MCF 10A (cell line): ENCODE results near the gene OPCML. TPM values are rescaled to one million over a fixed set of nuclear protein-coding genes. Genes with fewer than 3 reads are reported as not detected.

ENCODE experiments used
- BruUV-seq: library from RNA; stranded (reverse); fragments of 400-500 nt; replicated peaks from 2 replicates; lab custom pipeline; 2021; lab: Mats Ljungman, UMichigan
- CTCF ChIA-PET: fragments of 300-600 bp; sonication (Branson Sonifier 250); formaldehyde crosslinking; extraction: SDS; loops from one replicate; lab custom pipeline; 2021; ENCODE audit warnings: antibody characterized with exemption, inconsistent platforms; lab: Yijun Ruan, JAX
- POLR2A ChIA-PET: fragments of 300-600, 350-650 bp; sonication (Branson Sonifier 250); formaldehyde crosslinking; extraction: SDS; loops from one replicate; lab custom pipeline; 2020; ENCODE audit warnings: antibody characterized with exemption, inconsistent platforms; lab: Yijun Ruan, JAX
- DNase-seq: peaks from one replicate; pipeline ENCODE4 v3.0.0-alpha.2; 2018; ENCODE audit not compliant: unreplicated experiment
- H3K27ac Mint-ChIP-seq: one replicate; pipeline ENCODE4 v1.8.0; 2022; ENCODE audit warnings: mild to moderate bottlenecking, low read depth, mixed read lengths; ENCODE audit not compliant: unreplicated experiment
- H3K27me3 Mint-ChIP-seq: one replicate; pipeline ENCODE4 v1.8.0; 2022; ENCODE audit warnings: mixed read lengths; ENCODE audit not compliant: insufficient read depth, unreplicated experiment
- H3K36me3 Mint-ChIP-seq: one replicate; pipeline ENCODE4 v1.8.0; 2022; ENCODE audit warnings: mild to moderate bottlenecking, moderate library complexity, mixed read lengths; ENCODE audit not compliant: insufficient read depth, unreplicated experiment
- H3K4me1 Mint-ChIP-seq: one replicate; pipeline ENCODE4 v1.8.0; 2022; ENCODE audit warnings: mixed read lengths; ENCODE audit not compliant: insufficient read depth, unreplicated experiment
- H3K4me3 Mint-ChIP-seq: one replicate; pipeline ENCODE4 v1.8.0; 2022; ENCODE audit warnings: mild to moderate bottlenecking, moderate library complexity, mixed read lengths; ENCODE audit not compliant: unreplicated experiment
- H3K9me3 Mint-ChIP-seq: one replicate; pipeline ENCODE4 v1.8.0; 2022; ENCODE audit warnings: mixed read lengths; ENCODE audit not compliant: unreplicated experiment
- CTCF ChIP-seq: fragments of 200-600 bp; IDR thresholded peaks from one replicate; pipeline ENCODE4 v1.8.0; 2022; ENCODE audit warnings: antibody characterized with exemption, mild to moderate bottlenecking; ENCODE audit not compliant: unreplicated experiment
- intact Hi-C: fragments of 100-400 bp; cut with micrococcal nuclease; formaldehyde crosslinking; loops from 2 replicates; pipeline ENCODE4 v1.14.1; 2022
- total RNA-seq: library from RNA; stranded (reverse); gene quantifications from 2 replicates; pipeline ENCODE4 v1.2.3, GENCODE V29; 2022

Gene OPCML
- total RNA-seq, 1 experiment from 2014 or later: not detected

GRCh38 chr11:132859306-132859705, 673.0 kb downstream of the OPCML start:
- no peak for TF ChIP-seq CTCF
- intact Hi-C loops: no loop called here
- H3K4me3 Mint-ChIP-seq: no peak overlapping the region
- no peaks in the 10 kb centered on the region for H3K27me3 Mint-ChIP-seq
- ChIA-PET POLR2A (interaction anchor here (0.7 kb wide), 2 partner anchors 14 to 36 kb away, joined by 3 to 4 read pairs; no protein-coding TSS in a partner anchor), CTCF (interaction anchor here (0.8 kb wide), 1 partner anchor 15 kb away, joined by 3 read pairs; no protein-coding TSS in a partner anchor)
- no TSS peak for BruUV-seq
- H3K36me3 Mint-ChIP-seq: no peaks in the 10 kb centered on the region
- peaks cover 14% of the 10 kb centered on the region for H3K9me3 Mint-ChIP-seq
- no peak for DNase-seq
- H3K27ac Mint-ChIP-seq: no peak overlapping the region
- no peaks in the 10 kb centered on the region for H3K4me1 Mint-ChIP-seq

GRCh38 chr11:132858223-132858622, 674.1 kb downstream of the OPCML start:
- Mint-ChIP-seq H3K27me3 (no peaks in the 10 kb centered on the region), H3K9me3 (peaks cover 14% of the 10 kb centered on the region), H3K27ac (no peak overlapping the region), H3K4me1 (no peaks in the 10 kb centered on the region), H3K36me3 (no peaks in the 10 kb centered on the region), H3K4me3 (no peak overlapping the region)
- ChIA-PET CTCF (interaction anchor here (0.7 kb wide), 1 partner anchor 27 kb away, joined by 3 read pairs; no protein-coding TSS in a partner anchor), POLR2A (no interaction called here)
- no peak for TF ChIP-seq CTCF
- peak; percentile 8 for DNase-seq
- BruUV-seq: no TSS peak
- intact Hi-C loops: no loop called here

GRCh38 chr11:132856032-132856431, 676.3 kb downstream of the OPCML start:
- DNase-seq: no peak
- no peaks in the 10 kb centered on the region for H3K27me3 Mint-ChIP-seq
- H3K4me3 Mint-ChIP-seq: no peak overlapping the region
- H3K27ac Mint-ChIP-seq: no peak overlapping the region
- peaks cover 25% of the 10 kb centered on the region for H3K9me3 Mint-ChIP-seq
- ChIA-PET POLR2A (no interaction called here), CTCF (no interaction called here)
- H3K36me3 Mint-ChIP-seq: no peaks in the 10 kb centered on the region
- BruUV-seq: no TSS peak
- intact Hi-C loops: no loop called here
- H3K4me1 Mint-ChIP-seq: no peaks in the 10 kb centered on the region
- no peak for TF ChIP-seq CTCF

GRCh38 chr11:132855516-132855915, 676.8 kb downstream of the OPCML start:
- H3K27me3 Mint-ChIP-seq: no peaks in the 10 kb centered on the region
- H3K27ac Mint-ChIP-seq: no peak overlapping the region
- H3K36me3 Mint-ChIP-seq: no peaks in the 10 kb centered on the region
- ChIA-PET CTCF (no interaction called here), POLR2A (no interaction called here)
- no peaks in the 10 kb centered on the region for H3K4me1 Mint-ChIP-seq
- H3K9me3 Mint-ChIP-seq: peaks cover 25% of the 10 kb centered on the region
- no TSS peak for BruUV-seq
- intact Hi-C loops: no loop called here
- no peak overlapping the region for H3K4me3 Mint-ChIP-seq
- no peak for DNase-seq
- no peak for TF ChIP-seq CTCF
